ENCODE measurements around the gene FAM13A.

GRCh38 chr4:88793475-88793874 is 263.5 kb downstream of the FAM13A start:
- TF ChIP-seq CTCF (tag by site-specific recombination; IDR thresholded peaks at IDR 0.05) (no peak), KLF10 (tag by site-specific recombination; IDR thresholded peaks at IDR 0.05) (no peak), SALL2 (tag by site-specific recombination; IDR thresholded peaks at IDR 0.05; ENCODE audit: borderline replicate concordance) (no peak), ZSCAN16 (tag by site-specific recombination; IDR thresholded peaks at IDR 0.05) (no peak), ZFP41 (tag by site-specific recombination; IDR thresholded peaks at IDR 0.05; ENCODE audit: borderline replicate concordance) (no peak), ZNF121 (tag by site-specific recombination; IDR thresholded peaks at IDR 0.05) (no peak), ZNF133 (tag by site-specific recombination; IDR thresholded peaks at IDR 0.05) (no peak)
